WTC11 (cell line): Measurements from ENCODE around the gene CTDP1. TPM values are rescaled to one million over a fixed set of nuclear protein-coding genes. Genes with fewer than 3 reads are reported as not detected.

Experiments
- ATAC-seq: fragments of 200-7000 bp; cut with Tn5 transposase; 2 replicates; pipeline ENCODE4 v1.10.0; 2021; ENCODE audit warnings: mild to moderate bottlenecking, moderate library complexity
- CTCF ChIA-PET: fragments of 300-600 bp; sonication (Branson Sonifier 250); formaldehyde crosslinking; loops from one replicate; lab custom pipeline; 2021; ENCODE audit warnings: antibody characterized with exemption; lab: Charles Lee
- POLR2A ChIA-PET: fragments of 350-600 bp; sonication (Branson Sonifier 250); formaldehyde crosslinking; loops from one replicate; lab custom pipeline; 2021; ENCODE audit warnings: antibody characterized with exemption; lab: Charles Lee
- DNase-seq: peaks from one replicate; pipeline ENCODE4 v3.0.0; 2021; ENCODE audit warnings: low spot score
- H3K27ac Mint-ChIP-seq: 2 replicates; pipeline ENCODE4 v1.8.0; 2021; ENCODE audit warnings: mixed read lengths
- H3K27me3 Mint-ChIP-seq: 2 replicates; pipeline ENCODE4 v1.8.0; 2021; ENCODE audit warnings: low read depth, mild to moderate bottlenecking, moderate library complexity, mixed read lengths
- H3K36me3 Mint-ChIP-seq: 2 replicates; pipeline ENCODE4 v1.8.0; 2021; ENCODE audit warnings: mixed read lengths
- H3K4me1 Mint-ChIP-seq: 2 replicates; pipeline ENCODE4 v1.8.0; 2022; ENCODE audit warnings: mixed read lengths
- H3K4me3 Mint-ChIP-seq: 2 replicates; pipeline ENCODE4 v1.8.0; 2021; ENCODE audit warnings: mild to moderate bottlenecking, moderate library complexity, mixed read lengths
- H3K9me3 Mint-ChIP-seq: 2 replicates; pipeline ENCODE4 v1.8.0; 2021; ENCODE audit warnings: mixed read lengths
- ARID4B ChIP-seq: sonication (generic); formaldehyde crosslinking; IDR thresholded peaks from 2 replicates; pipeline ENCODE4 v1.8.0; 2023; ENCODE audit warnings: missing genetic modification reagents, mild to moderate bottlenecking, borderline replicate concordance
- ATF1 ChIP-seq: sonication (generic); formaldehyde crosslinking; IDR thresholded peaks from 2 replicates; pipeline ENCODE4 v1.8.1; 2023; ENCODE audit warnings: mild to moderate bottlenecking, moderate library complexity, missing genetic modification reagents
- FOXJ3 ChIP-seq: sonication (generic); formaldehyde crosslinking; IDR thresholded peaks from 2 replicates; pipeline ENCODE4 v1.9.0; 2021; ENCODE audit warnings: missing genetic modification reagents, mild to moderate bottlenecking, borderline replicate concordance
- MYBL2 ChIP-seq: sonication (generic); formaldehyde crosslinking; IDR thresholded peaks from 2 replicates; pipeline ENCODE4 v1.8.1; 2023; ENCODE audit warnings: mild to moderate bottlenecking, moderate library complexity, missing genetic modification reagents
- NFYB ChIP-seq: sonication (generic); formaldehyde crosslinking; conservative IDR thresholded peaks from 2 replicates; pipeline ENCODE4 v1.8.0; 2022; ENCODE audit warnings: low read depth, missing genetic modification reagents
- NR2C2 ChIP-seq: sonication (generic); formaldehyde crosslinking; IDR thresholded peaks from 2 replicates; pipeline ENCODE4 v1.8.0; 2022; ENCODE audit warnings: mild to moderate bottlenecking, missing genetic modification reagents
- SMAD3 ChIP-seq: sonication (generic); formaldehyde crosslinking; IDR thresholded peaks from 2 replicates; pipeline ENCODE4 v1.8.0; 2022; ENCODE audit warnings: missing genetic modification reagents, mild to moderate bottlenecking, borderline replicate concordance
- SMAD4 ChIP-seq: sonication (generic); formaldehyde crosslinking; IDR thresholded peaks from 2 replicates; pipeline ENCODE4 v1.8.0; 2022; ENCODE audit warnings: mild to moderate bottlenecking, missing genetic modification reagents
- STAT6 ChIP-seq: sonication (generic); formaldehyde crosslinking; conservative IDR thresholded peaks from 2 replicates; pipeline ENCODE4 v1.8.1; 2023; ENCODE audit warnings: mild to moderate bottlenecking, low read depth, missing genetic modification reagents, moderate library complexity
- TCF7 ChIP-seq: sonication (generic); formaldehyde crosslinking; IDR thresholded peaks from 2 replicates; pipeline ENCODE4 v1.8.0; 2022; ENCODE audit warnings: mild to moderate bottlenecking, low read depth, missing genetic modification reagents, moderate library complexity
- ZMAT4 ChIP-seq: fragments of 250-450 bp; sonication (Bioruptor Pico); IDR thresholded peaks from 2 replicates; pipeline ENCODE4 v1.9.0; 2021; ENCODE audit warnings: mild to moderate bottlenecking
- ZNF416 ChIP-seq: fragments of 250-450 bp; sonication (Bioruptor Pico); IDR thresholded peaks from 2 replicates; pipeline ENCODE4 v1.9.0; 2021; ENCODE audit warnings: mild to moderate bottlenecking, inconsistent platforms
- total RNA-seq: library from RNA; stranded (reverse); gene quantifications from 3 replicates; pipeline ENCODE4 v1.2.3, GENCODE V29; 2021
- TF ChIP-seq, protein P1 (sequence below): fragments of 250-450 bp; sonication (Bioruptor Pico); IDR thresholded peaks from 2 replicates; pipeline ENCODE4 v1.8.0; 2021; ENCODE audit warnings: mild to moderate bottlenecking
- TF ChIP-seq, protein P2 (sequence below): sonication (generic); formaldehyde crosslinking; IDR thresholded peaks from 2 replicates; pipeline ENCODE4 v1.8.1; 2022; ENCODE audit warnings: low read depth, missing genetic modification reagents, borderline replicate concordance
- TF ChIP-seq, protein P3 (sequence below): fragments of 250-450 bp; sonication (Bioruptor Pico); conservative IDR thresholded peaks from 2 replicates; pipeline ENCODE4 v1.9.0; 2021; ENCODE audit warnings: mild to moderate bottlenecking
- TF ChIP-seq, protein P4 (sequence below): fragments of 200-600 bp; IDR thresholded peaks from 2 replicates; pipeline ENCODE4 v1.8.0; 2022; ENCODE audit warnings: antibody characterized with exemption

The CTDP1 gene
- total RNA-seq, 1 experiment from 2014 or later: 39.7 TPM

DNA sequence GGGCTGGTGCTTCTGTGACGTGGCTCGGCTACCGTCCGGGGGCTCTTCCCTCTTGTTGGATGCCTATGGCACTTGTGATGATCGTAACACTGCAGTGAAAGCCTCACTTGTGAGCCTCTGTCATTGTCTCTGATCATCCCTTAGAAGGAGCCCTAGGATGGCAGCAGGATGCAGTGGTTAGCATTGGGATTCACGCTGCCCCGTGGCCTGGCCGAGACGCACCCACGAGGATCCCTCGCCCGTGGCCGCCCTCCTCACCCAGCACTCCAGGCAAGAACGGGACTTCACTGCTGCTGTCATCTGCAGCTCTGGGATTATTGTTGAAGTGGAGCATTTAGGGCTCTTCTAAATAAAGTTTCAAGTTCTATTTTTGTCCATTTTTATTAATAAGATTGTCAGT lies 46.8 kb upstream of the CTDP1 start:
- CTCF ChIA-PET: no interaction called here

More for the DNA sequence above, 46.8 kb upstream of the CTDP1 start:
- TF ChIP-seq NFYB (CRISPR knock-in tag): no peak
- TF ChIP-seq, protein P1, sequence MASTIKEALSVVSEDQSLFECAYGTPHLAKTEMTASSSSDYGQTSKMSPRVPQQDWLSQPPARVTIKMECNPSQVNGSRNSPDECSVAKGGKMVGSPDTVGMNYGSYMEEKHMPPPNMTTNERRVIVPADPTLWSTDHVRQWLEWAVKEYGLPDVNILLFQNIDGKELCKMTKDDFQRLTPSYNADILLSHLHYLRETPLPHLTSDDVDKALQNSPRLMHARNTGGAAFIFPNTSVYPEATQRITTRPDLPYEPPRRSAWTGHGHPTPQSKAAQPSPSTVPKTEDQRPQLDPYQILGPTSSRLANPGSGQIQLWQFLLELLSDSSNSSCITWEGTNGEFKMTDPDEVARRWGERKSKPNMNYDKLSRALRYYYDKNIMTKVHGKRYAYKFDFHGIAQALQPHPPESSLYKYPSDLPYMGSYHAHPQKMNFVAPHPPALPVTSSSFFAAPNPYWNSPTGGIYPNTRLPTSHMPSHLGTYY (CRISPR knock-in tag): no peak
- TF ChIP-seq, protein P2, sequence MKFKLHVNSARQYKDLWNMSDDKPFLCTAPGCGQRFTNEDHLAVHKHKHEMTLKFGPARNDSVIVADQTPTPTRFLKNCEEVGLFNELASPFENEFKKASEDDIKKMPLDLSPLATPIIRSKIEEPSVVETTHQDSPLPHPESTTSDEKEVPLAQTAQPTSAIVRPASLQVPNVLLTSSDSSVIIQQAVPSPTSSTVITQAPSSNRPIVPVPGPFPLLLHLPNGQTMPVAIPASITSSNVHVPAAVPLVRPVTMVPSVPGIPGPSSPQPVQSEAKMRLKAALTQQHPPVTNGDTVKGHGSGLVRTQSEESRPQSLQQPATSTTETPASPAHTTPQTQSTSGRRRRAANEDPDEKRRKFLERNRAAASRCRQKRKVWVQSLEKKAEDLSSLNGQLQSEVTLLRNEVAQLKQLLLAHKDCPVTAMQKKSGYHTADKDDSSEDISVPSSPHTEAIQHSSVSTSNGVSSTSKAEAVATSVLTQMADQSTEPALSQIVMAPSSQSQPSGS (CRISPR knock-in tag): no peak
- no peak for TF ChIP-seq FOXJ3 (CRISPR knock-in tag)
- no peak for TF ChIP-seq SMAD4 (CRISPR knock-in tag)
- TF ChIP-seq ARID4B (CRISPR knock-in tag): no peak
- TF ChIP-seq MYBL2: no peak
- TF ChIP-seq STAT6 (CRISPR knock-in tag): no peak
- no peak for TF ChIP-seq ZMAT4
- TF ChIP-seq ZNF416 (CRISPR knock-in tag): no peak
- TF ChIP-seq TCF7: no peak
- no peak for TF ChIP-seq SMAD3 (CRISPR knock-in tag)
- TF ChIP-seq NR2C2 (CRISPR knock-in tag): no peak
- TF ChIP-seq, protein P3, sequence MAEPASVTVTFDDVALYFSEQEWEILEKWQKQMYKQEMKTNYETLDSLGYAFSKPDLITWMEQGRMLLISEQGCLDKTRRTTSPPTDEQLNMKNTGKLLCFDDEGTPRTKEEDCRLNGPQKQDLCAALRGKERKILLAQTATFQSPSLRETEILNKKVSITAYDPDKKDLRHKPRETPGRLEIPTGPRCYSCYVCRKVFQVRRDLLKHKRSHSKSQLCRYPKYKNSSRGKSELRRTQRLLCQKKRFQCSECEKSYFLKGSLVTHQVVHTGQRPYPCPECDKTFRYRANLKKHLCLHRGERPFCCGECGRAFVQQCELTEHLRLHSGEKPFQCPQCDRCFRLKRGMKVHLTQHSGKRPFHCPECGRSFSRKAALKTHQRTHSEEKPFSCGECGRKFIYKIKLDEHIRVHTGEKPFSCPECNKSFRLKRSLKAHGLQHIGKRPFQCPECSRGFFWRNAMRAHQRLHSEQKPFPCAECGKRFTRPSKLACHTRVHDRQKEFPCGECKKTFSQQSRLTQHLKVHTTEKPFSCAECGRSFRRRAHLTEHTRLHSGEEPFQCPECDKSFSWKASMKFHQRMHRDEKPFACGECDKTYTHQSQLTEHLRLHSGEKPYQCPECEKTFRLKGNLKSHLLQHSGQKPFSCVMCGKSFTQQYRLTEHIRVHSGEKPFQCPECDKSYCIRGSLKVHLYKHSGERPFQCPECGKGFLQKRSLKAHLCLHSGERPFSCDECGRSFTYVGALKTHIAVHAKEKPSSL (CRISPR knock-in tag): no peak
- TF ChIP-seq ATF1 (CRISPR knock-in tag): no peak
- TF ChIP-seq, protein P4, sequence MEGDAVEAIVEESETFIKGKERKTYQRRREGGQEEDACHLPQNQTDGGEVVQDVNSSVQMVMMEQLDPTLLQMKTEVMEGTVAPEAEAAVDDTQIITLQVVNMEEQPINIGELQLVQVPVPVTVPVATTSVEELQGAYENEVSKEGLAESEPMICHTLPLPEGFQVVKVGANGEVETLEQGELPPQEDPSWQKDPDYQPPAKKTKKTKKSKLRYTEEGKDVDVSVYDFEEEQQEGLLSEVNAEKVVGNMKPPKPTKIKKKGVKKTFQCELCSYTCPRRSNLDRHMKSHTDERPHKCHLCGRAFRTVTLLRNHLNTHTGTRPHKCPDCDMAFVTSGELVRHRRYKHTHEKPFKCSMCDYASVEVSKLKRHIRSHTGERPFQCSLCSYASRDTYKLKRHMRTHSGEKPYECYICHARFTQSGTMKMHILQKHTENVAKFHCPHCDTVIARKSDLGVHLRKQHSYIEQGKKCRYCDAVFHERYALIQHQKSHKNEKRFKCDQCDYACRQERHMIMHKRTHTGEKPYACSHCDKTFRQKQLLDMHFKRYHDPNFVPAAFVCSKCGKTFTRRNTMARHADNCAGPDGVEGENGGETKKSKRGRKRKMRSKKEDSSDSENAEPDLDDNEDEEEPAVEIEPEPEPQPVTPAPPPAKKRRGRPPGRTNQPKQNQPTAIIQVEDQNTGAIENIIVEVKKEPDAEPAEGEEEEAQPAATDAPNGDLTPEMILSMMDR: no peak
- POLR2A ChIA-PET: no interaction called here
- DNase-seq (no peak), ATAC-seq (no peak)
- peaks cover 11% of the 10 kb centered on the region for H3K9me3 Mint-ChIP-seq
- no peak overlapping the region for H3K4me3 Mint-ChIP-seq
- peaks cover 13% of the 10 kb centered on the region for H3K36me3 Mint-ChIP-seq
- H3K27me3 Mint-ChIP-seq: peaks cover 11% of the 10 kb centered on the region
- H3K4me1 Mint-ChIP-seq: no peaks in the 10 kb centered on the region
- no peak overlapping the region for H3K27ac Mint-ChIP-seq
